GM23338 (cell line): Measurements from ENCODE around the gene ANAPC4. TPM values are rescaled to one million over a fixed set of nuclear protein-coding genes. Genes with fewer than 3 reads are reported as not detected.

Experiments used
- ATAC-seq: fragments of 200-7000 bp; cut with Tn5 transposase; 3 replicates; pipeline ENCODE4 v1.9.1; 2020
- DNase-seq: peaks from one replicate; pipeline ENCODE4 v3.0.0-alpha.2; 2015; ENCODE audit warnings: low spot score
- H2AFZ ChIP-seq: fragments of 200-600 bp; sonication (generic); 2 replicates; pipeline ENCODE4 v1.8.0; 2016; ENCODE audit warnings: antibody characterized with exemption, mild to moderate bottlenecking, moderate library complexity
- H3F3A ChIP-seq: fragments of 200-600 bp; sonication (generic); replicated peaks from 2 replicates; pipeline ENCODE4 v1.8.0; 2017; ENCODE audit warnings: antibody characterized with exemption, mixed run types, low read depth
- H3K27ac ChIP-seq: fragments of 200-600 bp; sonication (generic); 2 replicates; pipeline ENCODE4 v1.6.1; 2016; ENCODE audit warnings: low read depth
- H3K27me3 ChIP-seq: fragments of 200-600 bp; sonication (generic); 2 replicates; pipeline ENCODE4 v1.8.0; 2016; ENCODE audit warnings: mild to moderate bottlenecking, mixed run types, moderate library complexity; ENCODE audit not compliant: insufficient read depth
- H3K36me3 ChIP-seq: fragments of 200-600 bp; sonication (generic); 2 replicates; pipeline ENCODE4 v1.8.0; 2016; ENCODE audit warnings: mild to moderate bottlenecking; ENCODE audit not compliant: insufficient read depth
- H3K4me1 ChIP-seq: fragments of 200-600 bp; sonication (generic); 2 replicates; pipeline ENCODE4 v1.8.0; 2016; ENCODE audit warnings: mild to moderate bottlenecking, moderate library complexity; ENCODE audit not compliant: insufficient read depth
- H3K4me2 ChIP-seq: fragments of 200-600 bp; sonication (generic); 2 replicates; pipeline ENCODE4 v1.7.1; 2017; ENCODE audit warnings: mixed run types
- H3K4me3 ChIP-seq: fragments of 200-600 bp; sonication (generic); 2 replicates; pipeline ENCODE4 v1.6.1; 2016; ENCODE audit warnings: mixed run types
- H3K79me2 ChIP-seq: fragments of 200-600 bp; sonication (generic); replicated peaks from 2 replicates; pipeline ENCODE4 v1.8.0; 2017; ENCODE audit warnings: mild to moderate bottlenecking; ENCODE audit not compliant: insufficient read depth
- H3K9me2 ChIP-seq: fragments of 200-600 bp; sonication (generic); 2 replicates; pipeline ENCODE4 v1.8.0; 2017; ENCODE audit not compliant: insufficient read depth
- H4K20me1 ChIP-seq: fragments of 200-600 bp; sonication (generic); replicated peaks from 2 replicates; pipeline ENCODE4 v1.8.0; 2017; ENCODE audit warnings: mild to moderate bottlenecking; ENCODE audit not compliant: insufficient read depth
- H3K27ac Mint-ChIP-seq: 2 replicates; pipeline ENCODE4 v1.8.0; 2020; ENCODE audit warnings: inconsistent platforms, mild to moderate bottlenecking, moderate library complexity, mixed read lengths
- H3K27me3 Mint-ChIP-seq: 3 replicates; pipeline ENCODE4 v1.8.0; 2022; ENCODE audit warnings: low read depth, mild to moderate bottlenecking, moderate library complexity, mixed read lengths, inconsistent platforms; ENCODE audit not compliant: insufficient read depth, poor library complexity
- H3K36me3 Mint-ChIP-seq: 3 replicates; pipeline ENCODE4 v1.8.0; 2021; ENCODE audit warnings: low read depth, mild to moderate bottlenecking, inconsistent platforms, moderate library complexity, mixed read lengths
- H3K4me1 Mint-ChIP-seq: 3 replicates; pipeline ENCODE4 v1.8.0; 2020; ENCODE audit warnings: mild to moderate bottlenecking, inconsistent platforms, mixed read lengths
- H3K4me3 Mint-ChIP-seq: 3 replicates; pipeline ENCODE4 v1.8.0; 2021; ENCODE audit warnings: moderate library complexity, mild to moderate bottlenecking, inconsistent platforms, mixed read lengths
- H3K9me3 Mint-ChIP-seq: 3 replicates; pipeline ENCODE4 v1.8.0; 2020; ENCODE audit warnings: moderate library complexity, mild to moderate bottlenecking, inconsistent platforms, mixed read lengths
- CREB1 ChIP-seq: fragments of 250-450 bp; sonication (Bioruptor Pico); IDR thresholded peaks from 2 replicates; pipeline ENCODE4 v1.5.0; 2020; ENCODE audit warnings: low read depth, mild to moderate bottlenecking, moderate library complexity
- EZH2phosphoT487 ChIP-seq: fragments of 200-600 bp; sonication (generic); IDR thresholded peaks from one replicate; pipeline ENCODE4 v1.8.1; 2018; ENCODE audit warnings: antibody characterized with exemption; ENCODE audit not compliant: unreplicated experiment
- POLR2AphosphoS5 ChIP-seq: IDR thresholded peaks from 2 replicates; pipeline ENCODE4 v1.6.1; 2016; ENCODE audit warnings: antibody characterized with exemption, low read depth
- REST ChIP-seq: IDR thresholded peaks from one replicate; pipeline ENCODE4 v1.6.1; 2018; ENCODE audit warnings: antibody characterized with exemption; ENCODE audit not compliant: unreplicated experiment
- ZNF114 ChIP-seq: fragments of 250-450 bp; sonication (Bioruptor Pico); IDR thresholded peaks from 2 replicates; pipeline ENCODE4 v1.5.0; 2020; ENCODE audit warnings: mild to moderate bottlenecking, moderate library complexity
- ZNF331 ChIP-seq: fragments of 250-450 bp; sonication (Bioruptor Pico); IDR thresholded peaks from 2 replicates; pipeline ENCODE4 v1.5.0; 2020; ENCODE audit warnings: low read depth, mild to moderate bottlenecking, moderate library complexity
- ZNF462 ChIP-seq: fragments of 250-450 bp; sonication (Bioruptor Pico); IDR thresholded peaks from 2 replicates; pipeline ENCODE4 v1.5.0; 2020; ENCODE audit warnings: mild to moderate bottlenecking, moderate library complexity
- polyA plus RNA-seq: library from polyadenylated mRNA; unstranded; fragments of >200 nt; fragmentation: Nextera tagmentation; extraction: Ambion mirVana; gene quantifications from 2 replicates; pipeline ENCODE4 v1.2.1, GENCODE V29; 2016
- total RNA-seq: library from RNA; depleted of rRNA; stranded (reverse); fragments of >200 nt; shearing (Covaris generic); gene quantifications from 2 replicates; pipeline ENCODE4 v1.2.3, GENCODE V29; 2014

ANAPC4 gene
- total and polyA plus RNA-seq, 2 experiments from 2014 or later, result 34.3 to 46.2 TPM

- TF ChIP-seq REST (no peak), ZNF114 (CRISPR knock-in tag) (no peak), POLR2AphosphoS5 (no peak)
Observed at GRCh38 chr4:25454476-25454875, 77.4 kb downstream of the ANAPC4 start (continued).

- no peak overlapping the region for H3K4me3 Mint-ChIP-seq
- peak overlapping the region; percentile 70; the same call in 1 of the 2 replicates for H2AFZ ChIP-seq
Observed at GRCh38 chr4:25457053-25457715, 80.1 kb downstream of the ANAPC4 start.

More at GRCh38 chr4:25457053-25457715, 80.1 kb downstream of the ANAPC4 start:
- Histone ChIP-seq H4K20me1 (no peaks in the 10 kb centered on the region), H3K27ac (no peak overlapping the region), H3K4me2 (no peak overlapping the region), H3K36me3 (no peaks in the 10 kb centered on the region), H3F3A (no peaks in the 10 kb centered on the region), H3K4me1 (no peaks in the 10 kb centered on the region), H3K27me3 (no peaks in the 10 kb centered on the region), H3K4me3 (no peak overlapping the region), H3K9me2 (no peaks in the 10 kb centered on the region), H3K79me2 (no peaks in the 10 kb centered on the region)
- Mint-ChIP-seq H3K27ac (no peak overlapping the region), H3K9me3 (no peaks in the 10 kb centered on the region; the same call in 1 of the 3 replicates), H3K36me3 (no peaks in the 10 kb centered on the region), H3K27me3 (peaks cover 2% of the 10 kb centered on the region), H3K4me1 (peaks cover 2% of the 10 kb centered on the region; the same call in 1 of the 3 replicates)
- DNase-seq (no peak), ATAC-seq (no peak)
- TF ChIP-seq CREB1 (CRISPR knock-in tag) (no peak), ZNF331 (CRISPR knock-in tag) (no peak), ZNF462 (CRISPR knock-in tag) (no peak), EZH2phosphoT487 (no peak)
